ENCODE results near the gene INPP4B. TPM values are rescaled to one million over a fixed set of nuclear protein-coding genes. Genes with fewer than 3 reads are reported as not detected.
"Not testable (repeated sequence)": the region's sequence is repeated elsewhere in the genome, so short reads cannot be mapped to it uniquely, and the experiment has no call there.

INPP4B gene
- total RNA-seq, 1 donor, result 46.9 TPM

DNA sequence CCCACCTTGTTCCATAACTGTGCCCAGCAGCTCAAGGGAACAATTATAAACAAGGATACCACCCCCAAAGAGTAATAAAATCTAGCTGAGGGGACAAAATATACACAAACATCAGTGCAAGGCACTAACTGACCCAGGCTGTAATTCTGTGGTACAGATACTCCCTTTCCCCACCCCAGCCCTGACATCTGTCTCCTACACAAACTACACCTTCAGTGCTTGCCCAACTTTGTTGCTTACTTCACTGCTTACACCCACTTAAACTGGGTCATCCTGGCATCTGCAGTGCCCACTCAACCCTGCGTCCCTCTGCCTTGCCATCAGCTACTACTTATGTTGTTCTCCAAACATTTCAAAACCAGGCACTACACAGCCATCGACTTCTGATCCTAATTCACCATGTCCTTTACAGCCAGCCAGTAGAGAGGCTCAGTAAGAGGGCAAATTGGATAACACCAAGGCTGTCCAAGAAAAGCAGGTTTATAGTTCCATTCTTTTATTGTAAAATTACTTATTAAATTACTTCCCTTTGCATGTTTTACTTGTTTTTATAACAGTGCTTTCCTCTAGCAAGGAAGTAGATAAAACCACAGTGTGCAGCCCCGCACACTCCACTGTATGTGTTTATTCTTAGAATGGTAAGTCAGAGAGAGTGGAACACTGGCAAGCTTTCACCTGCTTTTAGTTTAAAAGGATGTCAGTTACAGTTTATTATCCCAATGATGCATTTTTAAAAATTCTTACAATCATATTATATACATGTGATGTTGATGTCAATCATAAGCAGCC is 149.6 kb downstream of the INPP4B start:
- Histone ChIP-seq H3K9me3 (ENCODE audit: low read depth, low read length) (no peaks in the 10 kb centered on the region), H3K27me3 (ENCODE audit: insufficient read depth, low read length) (no peaks in the 10 kb centered on the region), H3K4me3 (ENCODE audit: low read length) (no peak overlapping the region), H3K4me1 (ENCODE audit: insufficient read depth, low read length) (peaks cover 22% of the 10 kb centered on the region)

DNA sequence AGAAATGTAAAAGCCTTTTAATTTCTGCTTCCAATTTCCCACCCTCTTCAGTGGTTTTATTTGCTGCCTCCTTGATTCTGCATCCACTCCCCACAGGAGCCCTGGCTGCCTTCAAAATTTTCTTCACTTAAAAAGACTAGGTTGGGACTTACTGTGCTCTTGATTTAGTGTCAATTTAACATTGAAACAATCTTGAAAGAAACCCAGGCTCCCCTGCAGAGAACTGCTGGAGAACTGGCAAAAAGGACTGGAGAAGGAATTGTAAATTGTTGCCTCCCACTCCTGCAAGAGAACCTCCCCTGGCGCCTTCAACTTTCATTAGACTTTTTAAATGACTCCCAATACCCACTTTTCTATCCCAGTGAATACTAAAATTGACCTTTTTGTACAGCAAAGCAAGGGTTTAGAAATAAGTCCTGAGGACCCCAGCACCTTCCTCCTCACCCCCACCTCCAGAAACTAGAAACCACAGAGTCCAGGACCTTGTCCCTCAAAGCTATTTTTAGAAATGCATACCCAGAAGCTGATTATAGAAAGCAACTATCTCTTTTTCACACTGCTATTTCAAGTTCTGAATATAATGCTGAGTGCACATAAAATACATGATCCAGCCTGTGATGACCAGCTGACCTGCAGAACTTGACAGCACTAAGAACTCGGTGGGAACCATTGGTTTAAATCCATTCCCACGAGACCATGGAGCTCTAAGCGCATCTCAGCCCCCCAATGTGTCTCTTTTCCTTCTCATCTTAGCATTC is 155.5 kb downstream of the INPP4B start:
- Histone ChIP-seq H3K27me3 (ENCODE audit: insufficient read depth, low read length) (no peaks in the 10 kb centered on the region), H3K9me3 (ENCODE audit: low read depth, low read length) (no peaks in the 10 kb centered on the region), H3K4me1 (ENCODE audit: insufficient read depth, low read length) (no peaks in the 10 kb centered on the region), H3K4me3 (ENCODE audit: low read length) (no peak overlapping the region)

DNA sequence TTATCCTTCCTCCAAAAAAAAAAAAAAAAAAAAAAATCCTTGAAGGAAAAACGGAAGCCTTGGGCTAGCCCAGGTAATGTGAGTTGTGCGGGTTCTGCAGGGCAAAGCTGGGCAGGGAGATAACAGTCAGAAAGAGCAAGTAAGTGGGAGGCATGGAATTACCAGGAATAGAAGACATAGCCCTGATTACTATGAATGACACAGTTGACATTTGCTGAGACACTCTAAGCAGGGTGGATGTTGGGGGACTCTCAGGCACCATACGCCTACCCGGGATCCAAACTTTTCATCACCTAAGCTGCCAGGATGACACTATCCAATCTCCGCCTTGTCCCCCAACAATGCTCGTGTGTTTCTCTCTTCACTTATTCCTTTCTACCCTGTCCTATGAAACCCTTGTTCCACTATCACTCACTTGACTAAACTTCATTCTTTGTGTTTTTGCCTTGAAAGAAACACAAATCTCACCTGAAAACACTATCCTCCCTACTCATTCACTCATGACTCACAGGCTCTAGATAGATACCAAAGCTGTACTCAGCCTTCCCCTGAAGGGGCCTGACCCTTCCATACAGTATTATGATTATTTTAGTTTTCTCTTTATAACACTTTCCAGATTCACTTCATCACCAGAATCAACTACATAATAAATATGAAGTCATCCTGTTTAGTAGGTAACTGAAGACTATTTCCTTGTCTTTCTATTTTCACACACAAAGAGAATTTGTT is 158.4 kb downstream of the INPP4B start:
- Histone ChIP-seq H3K4me1 (ENCODE audit: insufficient read depth, low read length) (no peaks in the 10 kb centered on the region), H3K27me3 (ENCODE audit: insufficient read depth, low read length) (no peaks in the 10 kb centered on the region), H3K4me3 (ENCODE audit: low read length) (no peak overlapping the region), H3K9me3 (ENCODE audit: low read depth, low read length) (no peaks in the 10 kb centered on the region)

DNA sequence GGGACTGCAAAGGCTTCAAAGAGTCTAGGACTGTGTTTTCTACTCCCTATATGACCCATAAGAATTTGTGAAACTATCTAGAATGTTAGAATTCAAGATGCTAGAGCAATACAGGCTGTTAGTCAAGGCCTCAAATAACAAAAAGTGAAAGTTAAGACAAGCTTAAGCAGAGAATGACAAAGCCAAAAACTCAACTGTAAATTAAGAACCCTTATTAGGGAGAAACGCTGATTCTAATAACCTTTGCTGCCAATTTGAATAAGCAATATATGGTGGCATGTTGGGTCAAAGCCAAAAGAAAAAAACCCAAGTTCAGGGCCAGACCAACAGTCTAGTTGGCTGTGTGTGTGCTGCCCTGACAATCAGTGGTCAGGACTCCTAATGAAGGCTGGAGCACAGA is 160.0 kb downstream of the INPP4B start:
- no peaks in the 10 kb centered on the region for H3K27me3 ChIP-seq (ENCODE audit: insufficient read depth, low read length)
- no peaks in the 10 kb centered on the region for H3K4me1 ChIP-seq (ENCODE audit: insufficient read depth, low read length)
- no peaks in the 10 kb centered on the region for H3K9me3 ChIP-seq (ENCODE audit: low read depth, low read length)
- no peak overlapping the region for H3K4me3 ChIP-seq (ENCODE audit: low read length)

DNA sequence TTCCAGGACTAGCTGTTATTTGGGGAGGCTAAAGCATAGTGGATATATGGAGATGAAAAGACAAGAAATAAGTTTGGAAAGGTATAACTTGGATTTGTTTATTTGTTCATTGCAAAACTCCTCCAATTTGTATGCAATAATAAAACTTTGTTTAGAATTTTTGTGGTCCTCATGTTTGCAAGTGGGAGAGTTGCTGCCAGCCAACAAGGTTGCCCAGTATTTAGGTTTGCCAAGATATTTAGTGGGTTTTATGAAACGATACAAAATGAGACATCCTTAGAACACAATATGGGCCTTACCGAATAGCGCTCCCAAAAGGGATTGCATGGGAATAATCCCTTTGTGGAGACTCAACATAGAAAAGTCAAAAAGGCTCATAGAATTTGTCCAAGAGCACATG is 162.1 kb downstream of the INPP4B start:
- no peak overlapping the region for H3K4me3 ChIP-seq (ENCODE audit: low read length)
- no peaks in the 10 kb centered on the region for H3K4me1 ChIP-seq (ENCODE audit: insufficient read depth, low read length)
- no peaks in the 10 kb centered on the region for H3K9me3 ChIP-seq (ENCODE audit: low read depth, low read length)
- no peaks in the 10 kb centered on the region for H3K27me3 ChIP-seq (ENCODE audit: insufficient read depth, low read length)

DNA sequence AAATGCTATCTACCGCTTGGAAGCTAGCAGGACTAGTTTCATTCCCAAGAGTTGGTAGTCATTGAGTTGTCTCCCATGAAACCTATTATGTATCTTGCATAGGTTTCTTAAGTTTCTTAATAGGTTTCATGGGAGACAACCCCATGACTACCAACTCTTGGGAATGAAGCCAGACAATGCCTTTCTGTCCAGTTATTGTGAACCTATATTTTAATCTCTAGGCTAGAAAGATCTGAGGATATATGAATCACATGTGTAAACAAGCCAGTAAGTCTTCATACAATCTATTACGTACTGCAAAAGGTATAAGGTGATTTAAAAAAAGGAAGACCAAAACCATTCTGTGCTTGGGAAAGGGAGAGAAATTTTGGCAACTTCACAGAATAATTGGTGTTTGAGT is 162.6 kb downstream of the INPP4B start:
- Histone ChIP-seq H3K4me3 (ENCODE audit: low read length) (no peak overlapping the region), H3K4me1 (ENCODE audit: insufficient read depth, low read length) (no peaks in the 10 kb centered on the region), H3K9me3 (ENCODE audit: low read depth, low read length) (no peaks in the 10 kb centered on the region), H3K27me3 (ENCODE audit: insufficient read depth, low read length) (no peaks in the 10 kb centered on the region)

DNA sequence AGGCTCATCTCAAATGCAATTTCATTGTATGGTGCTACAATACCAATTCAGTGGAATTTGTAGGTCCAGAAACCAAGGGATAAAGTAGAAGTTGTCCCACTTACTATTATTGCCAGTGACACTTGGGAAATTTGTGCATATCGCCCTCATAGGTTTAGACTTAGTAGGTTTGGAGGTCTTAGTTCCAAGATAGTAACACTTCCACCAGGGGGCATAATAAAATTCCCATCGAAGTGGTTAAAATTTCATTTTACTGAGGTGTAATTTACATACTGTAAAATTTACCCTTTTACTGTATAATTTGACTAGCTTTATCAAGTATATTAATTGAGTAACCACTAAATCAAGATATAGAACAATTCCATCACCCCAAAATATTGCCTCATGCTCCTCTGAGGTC is 174.6 kb downstream of the INPP4B start:
- H3K27me3 ChIP-seq (ENCODE audit: insufficient read depth, low read length), result no peaks in the 10 kb centered on the region
- peaks cover 11% of the 10 kb centered on the region for H3K9me3 ChIP-seq (ENCODE audit: low read depth, low read length)
- H3K4me3 ChIP-seq (ENCODE audit: low read length), result no peak overlapping the region
- no peaks in the 10 kb centered on the region for H3K4me1 ChIP-seq (ENCODE audit: insufficient read depth, low read length)

DNA sequence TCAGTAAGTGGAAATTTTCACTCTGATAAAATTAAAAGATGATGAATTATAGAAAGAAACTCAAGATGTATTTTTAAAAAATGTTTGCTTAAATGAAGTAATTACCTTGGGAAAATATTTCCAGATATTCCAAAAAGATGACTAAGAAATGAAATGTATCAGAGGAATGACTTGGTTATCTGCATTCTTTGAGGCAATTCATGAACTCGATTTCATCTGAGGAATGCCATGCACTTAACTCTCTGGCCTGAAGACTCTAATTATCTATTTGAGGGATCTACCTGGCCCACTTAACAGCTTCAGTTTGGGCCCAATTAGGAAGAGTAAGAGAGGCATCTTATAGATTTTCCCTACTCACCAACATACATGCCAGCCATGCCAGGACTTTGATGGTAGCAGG is 182.3 kb downstream of the INPP4B start:
- Histone ChIP-seq H3K9me3 (ENCODE audit: low read depth, low read length) (peaks cover 14% of the 10 kb centered on the region), H3K4me3 (ENCODE audit: low read length) (no peak overlapping the region), H3K27me3 (ENCODE audit: insufficient read depth, low read length) (no peaks in the 10 kb centered on the region), H3K4me1 (ENCODE audit: insufficient read depth, low read length) (no peaks in the 10 kb centered on the region)

DNA sequence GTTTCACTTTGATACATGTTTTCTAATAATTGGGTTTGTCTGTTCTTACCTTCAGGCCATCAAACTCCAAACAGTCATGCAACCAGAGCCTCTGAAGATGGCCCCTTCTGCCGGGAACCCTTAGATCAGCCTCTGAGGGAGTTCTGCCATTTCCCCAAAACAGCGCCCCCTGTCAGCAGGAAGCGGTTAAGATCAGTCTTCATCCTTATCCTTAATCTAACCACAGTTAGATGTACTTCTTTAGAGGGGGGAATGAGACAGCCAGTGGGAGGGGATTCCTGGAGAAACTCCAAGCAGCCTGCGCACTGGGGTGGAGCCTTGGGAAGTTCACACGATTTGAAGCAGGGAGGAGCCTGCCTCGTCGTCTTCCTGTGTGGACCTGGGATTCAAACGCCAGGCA is 185.4 kb downstream of the INPP4B start:
- no peak overlapping the region for H3K4me3 ChIP-seq (ENCODE audit: low read length)
- no peaks in the 10 kb centered on the region for H3K27me3 ChIP-seq (ENCODE audit: insufficient read depth, low read length)
- peaks cover 34% of the 10 kb centered on the region for H3K9me3 ChIP-seq (ENCODE audit: low read depth, low read length)
- H3K4me1 ChIP-seq (ENCODE audit: insufficient read depth, low read length), result no peaks in the 10 kb centered on the region

DNA sequence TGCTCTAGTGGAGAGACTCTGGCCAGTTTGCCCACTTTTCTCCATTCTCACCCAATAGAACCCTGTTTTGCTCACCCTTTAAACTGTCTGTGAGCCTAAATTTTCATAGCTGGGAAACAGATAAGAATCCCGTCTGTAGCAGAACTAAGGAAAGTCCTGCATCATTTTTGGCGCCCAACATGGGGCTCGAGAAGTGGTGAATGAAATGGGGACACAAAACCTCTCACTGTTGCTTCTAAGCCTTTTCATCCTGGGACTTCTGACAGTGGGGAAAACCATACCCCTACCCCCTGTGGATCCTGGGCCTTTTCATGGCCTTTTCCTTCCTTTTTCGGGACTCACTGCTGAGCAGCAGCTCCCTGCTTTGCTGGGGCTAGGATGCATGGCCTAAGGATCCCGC is 189.9 kb downstream of the INPP4B start:
- H3K9me3 ChIP-seq (ENCODE audit: low read depth, low read length), result peaks cover 48% of the 10 kb centered on the region
- no peaks in the 10 kb centered on the region for H3K27me3 ChIP-seq (ENCODE audit: insufficient read depth, low read length)
- H3K4me3 ChIP-seq (ENCODE audit: low read length), result no peak overlapping the region
- H3K4me1 ChIP-seq (ENCODE audit: insufficient read depth, low read length), result no peaks in the 10 kb centered on the region

DNA sequence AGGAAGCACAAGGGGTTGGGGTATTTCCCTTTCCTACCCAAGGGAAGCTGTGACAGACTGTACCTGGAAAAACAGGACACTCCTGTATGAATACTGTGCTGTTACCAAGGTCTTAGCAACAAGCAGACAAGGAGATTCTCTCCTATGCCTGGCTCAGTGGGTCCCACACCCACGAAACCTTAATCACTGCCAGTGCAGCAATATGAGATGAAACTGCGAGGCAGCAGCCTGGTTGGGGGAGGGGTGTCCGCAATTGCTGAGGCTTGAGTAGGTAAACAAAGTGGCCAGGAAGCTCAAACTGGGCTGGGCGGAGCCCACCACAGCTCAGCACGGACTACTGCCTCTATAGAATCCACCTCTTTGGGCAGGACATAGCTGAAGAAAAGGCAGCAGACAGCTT is 197.7 kb downstream of the INPP4B start:
- H3K27me3 ChIP-seq (ENCODE audit: insufficient read depth, low read length), result no peaks in the 10 kb centered on the region
- H3K4me3 ChIP-seq (ENCODE audit: low read length), result no peak overlapping the region
- H3K9me3 ChIP-seq (ENCODE audit: low read depth, low read length), result no peaks in the 10 kb centered on the region
- H3K4me1 ChIP-seq (ENCODE audit: insufficient read depth, low read length), result no peaks in the 10 kb centered on the region

DNA sequence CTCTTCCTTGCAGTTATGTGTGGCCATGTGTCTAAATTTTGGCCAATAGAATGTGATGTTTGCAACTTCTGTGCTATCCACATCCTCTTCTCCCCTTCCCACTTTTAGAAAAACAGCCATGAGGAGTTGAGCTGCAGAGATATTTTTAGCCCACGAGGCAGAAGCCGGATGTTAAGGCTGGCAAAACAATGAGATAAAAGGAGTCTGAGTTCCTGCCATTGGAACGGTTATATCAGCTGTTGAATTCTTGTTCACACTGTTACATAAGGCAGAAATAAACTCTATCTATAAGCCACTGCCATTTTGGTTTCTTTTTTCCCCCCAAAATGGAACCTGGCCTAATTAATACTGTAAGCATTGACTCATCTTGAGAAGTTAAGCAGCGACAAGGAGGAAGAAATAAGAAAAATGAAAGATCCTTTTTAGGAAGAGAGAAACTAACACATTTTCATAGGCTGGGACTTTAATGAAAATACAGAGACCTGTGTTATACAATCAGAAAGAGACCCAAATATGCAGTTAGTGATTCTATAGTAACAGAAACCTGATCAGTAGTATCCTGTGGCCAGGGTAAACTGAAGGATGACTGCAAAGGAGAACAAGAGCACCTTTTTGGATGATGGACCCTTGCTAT is 200.5 kb downstream of the INPP4B start:
- Histone ChIP-seq H3K27me3 (ENCODE audit: insufficient read depth, low read length) (no peaks in the 10 kb centered on the region), H3K4me1 (ENCODE audit: insufficient read depth, low read length) (no peaks in the 10 kb centered on the region), H3K9me3 (ENCODE audit: low read depth, low read length) (no peaks in the 10 kb centered on the region), H3K4me3 (ENCODE audit: low read length) (no peak overlapping the region)

DNA sequence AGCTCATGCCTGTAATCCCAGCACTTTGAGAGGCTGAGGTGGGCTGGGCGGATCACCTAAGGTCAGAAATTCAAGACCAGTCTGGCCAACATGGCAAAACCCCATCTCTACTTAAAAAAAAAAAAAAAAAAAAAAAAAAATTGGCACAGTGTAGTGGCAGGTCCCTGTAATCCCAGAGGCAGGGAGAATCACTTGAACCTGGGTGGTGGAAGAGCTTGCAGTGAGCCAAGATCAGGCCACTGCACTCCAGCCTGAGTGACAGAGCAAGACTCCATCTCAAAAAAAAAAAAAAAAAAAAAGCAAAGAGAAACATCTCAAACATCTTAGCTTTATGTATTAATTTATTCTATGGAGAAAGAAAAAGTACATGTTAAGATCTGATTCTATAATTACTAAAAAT is 201.5 kb downstream of the INPP4B start:
- not testable (repeated sequence) for H3K4me1 ChIP-seq (ENCODE audit: insufficient read depth, low read length); H3K4me3 ChIP-seq (ENCODE audit: low read length); H3K27me3 ChIP-seq (ENCODE audit: insufficient read depth, low read length); H3K9me3 ChIP-seq (ENCODE audit: low read depth, low read length)

DNA sequence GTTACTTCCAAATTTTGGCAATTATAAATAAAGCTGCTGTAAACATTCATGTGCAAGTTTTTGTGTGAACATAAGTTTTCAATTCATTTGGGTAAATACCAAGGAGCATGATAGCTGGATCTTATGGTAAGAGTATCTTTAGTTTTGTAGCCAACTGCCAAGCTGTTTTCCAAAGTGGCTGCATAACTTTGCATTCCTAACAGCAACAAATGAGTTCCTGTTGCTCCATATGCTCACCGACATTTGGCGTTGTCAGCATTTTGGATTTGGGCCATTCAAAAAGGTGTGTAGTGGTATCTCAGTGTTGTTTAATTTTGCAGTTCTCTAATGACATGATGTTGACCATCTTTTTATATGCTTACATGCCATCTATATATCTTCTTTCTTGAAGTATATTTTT is 208.5 kb downstream of the INPP4B start:
- no peak overlapping the region for H3K4me3 ChIP-seq (ENCODE audit: low read length)
- H3K27me3 ChIP-seq (ENCODE audit: insufficient read depth, low read length), result no peaks in the 10 kb centered on the region

DNA sequence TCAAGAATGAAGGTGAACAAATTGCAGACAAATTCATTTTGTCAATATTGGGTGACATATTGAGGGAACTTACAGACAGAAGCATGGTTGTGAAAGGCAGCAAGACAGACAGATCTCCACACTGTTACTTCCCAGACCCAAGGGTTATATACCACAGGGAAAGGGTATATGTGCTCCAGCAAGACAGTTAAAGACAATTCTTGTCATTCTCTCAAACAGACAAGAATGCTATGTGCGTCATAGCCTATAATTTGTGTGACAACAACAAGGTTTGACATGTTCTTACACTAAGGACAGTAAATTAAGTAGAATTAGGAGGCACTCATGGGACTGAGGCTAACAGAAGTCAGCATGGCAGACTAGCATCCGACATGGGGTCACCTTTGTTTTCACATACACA is 214.3 kb downstream of the INPP4B start:
- Histone ChIP-seq H3K4me3 (ENCODE audit: low read length) (no peak overlapping the region), H3K27me3 (ENCODE audit: insufficient read depth, low read length) (no peaks in the 10 kb centered on the region), H3K9me3 (ENCODE audit: low read depth, low read length) (peaks cover under 1% of the 10 kb centered on the region), H3K4me1 (ENCODE audit: insufficient read depth, low read length) (no peaks in the 10 kb centered on the region)

More for the DNA sequence above, 208.5 kb downstream of the INPP4B start:
- no peaks in the 10 kb centered on the region for H3K4me1 ChIP-seq (ENCODE audit: insufficient read depth, low read length)
- H3K9me3 ChIP-seq (ENCODE audit: low read depth, low read length), result peaks cover 6% of the 10 kb centered on the region

All from mononuclear cell (primary cell).